Measurements from ENCODE around the gene PCBP3.
"Not testable (repeated sequence)": the region's sequence is repeated elsewhere in the genome, so short reads cannot be mapped to it uniquely, and the experiment has no call there.

The PCBP3 gene

GRCh38 chr21:45613396-45613795 lies 30.1 kb upstream of the PCBP3 start:
- DNase-seq (ENCODE audit: low read depth in 2 of 2) = no peak

GRCh38 chr21:45613881-45614280 lies 29.6 kb upstream of the PCBP3 start:
- no peak for DNase-seq (ENCODE audit: low read depth in 2 of 2)

GRCh38 chr21:45615145-45615711 lies 28.3 kb upstream of the PCBP3 start:
- DNase-seq (ENCODE audit: low read depth in 2 of 2) = peak; percentile 62 to 66

- DNase-seq (ENCODE audit: low read depth in 2 of 2) = no peak
Measured at GRCh38 chr21:45617021-45617921, 26.3 kb upstream of the PCBP3 start.

- DNase-seq (ENCODE audit: low read depth in 2 of 2) = no peak
Measured at GRCh38 chr21:45618287-45618686, 25.2 kb upstream of the PCBP3 start.

- DNase-seq (ENCODE audit: low read depth in 2 of 2) = no peak
Measured at GRCh38 chr21:45618846-45619485, 24.6 kb upstream of the PCBP3 start.

GRCh38 chr21:45620201-45620923 lies 23.2 kb upstream of the PCBP3 start:
- no peak for DNase-seq (ENCODE audit: low read depth in 2 of 2)

- not testable (repeated sequence) for DNase-seq (ENCODE audit: low read depth in 2 of 2)
Measured at GRCh38 chr21:45621435-45622331, 21.8 kb upstream of the PCBP3 start.

- DNase-seq (ENCODE audit: low read depth in 2 of 2) = no peak
Measured at GRCh38 chr21:45622416-45623097, 21.0 kb upstream of the PCBP3 start.

- no peak for DNase-seq (ENCODE audit: low read depth in 2 of 2)
Measured at GRCh38 chr21:45623436-45623835, 20.1 kb upstream of the PCBP3 start.

- not testable (repeated sequence) for DNase-seq (ENCODE audit: low read depth in 2 of 2)
Measured at GRCh38 chr21:45626127-45626526, 17.4 kb upstream of the PCBP3 start.

GRCh38 chr21:45629046-45629981 lies 14.2 kb upstream of the PCBP3 start:
- DNase-seq (ENCODE audit: low read depth in 2 of 2) = no peak

- no peak for DNase-seq (ENCODE audit: low read depth in 2 of 2)
Measured at GRCh38 chr21:45630066-45630694, 13.3 kb upstream of the PCBP3 start.

- no peak for DNase-seq (ENCODE audit: low read depth in 2 of 2)
Measured at GRCh38 chr21:45630876-45631275, 12.6 kb upstream of the PCBP3 start.

- DNase-seq (ENCODE audit: low read depth in 2 of 2) = no peak
Measured at GRCh38 chr21:45631540-45631939, 12.0 kb upstream of the PCBP3 start.

- DNase-seq (ENCODE audit: low read depth in 2 of 2) = no peak
Measured at GRCh38 chr21:45632160-45632559, 11.4 kb upstream of the PCBP3 start.

GRCh38 chr21:45632637-45633251 lies 10.8 kb upstream of the PCBP3 start:
- no peak for DNase-seq (ENCODE audit: low read depth in 2 of 2)

GRCh38 chr21:45634511-45635183 lies 8.9 kb upstream of the PCBP3 start:
- DNase-seq (ENCODE audit: low read depth in 2 of 2) = no peak

Data from activated CD4-positive, alpha-beta T cell treated with anti-CD3 and anti-CD28 coated beads for 24 hours (primary cell).